ENCODE measurements around the gene WWTR1.

The WWTR1 gene

GRCh38 chr3:149701206-149701976 is 43.6 kb upstream of the WWTR1 start:
- no peak for DNase-seq (ENCODE audit: low spot score)

GRCh38 chr3:149688122-149688757 is 30.4 kb upstream of the WWTR1 start:
- no peak for TF ChIP-seq CTCF (IDR thresholded peaks at IDR 0.05; ENCODE audit: extremely low read depth, insufficient read depth, missing control alignments)
- DNase-seq (ENCODE audit: low spot score), result no peak
- in situ Hi-C loops (cut with MboI; ENCODE audit: low pct_unique_long_range_greater_than_20kb, low sequenced_read_pairs, unreplicated experiment), result no loop called here

More at GRCh38 chr3:149701206-149701976, 43.6 kb upstream of the WWTR1 start:
- no peak for TF ChIP-seq CTCF (IDR thresholded peaks at IDR 0.05; ENCODE audit: extremely low read depth, insufficient read depth, missing control alignments)
- in situ Hi-C loops (cut with MboI; ENCODE audit: low pct_unique_long_range_greater_than_20kb, low sequenced_read_pairs, unreplicated experiment), result no loop called here

- TF ChIP-seq CTCF (IDR thresholded peaks at IDR 0.05; ENCODE audit: extremely low read depth, insufficient read depth, missing control alignments), result no peak
- in situ Hi-C loops (cut with MboI; ENCODE audit: low pct_unique_long_range_greater_than_20kb, low sequenced_read_pairs, unreplicated experiment), result no loop called here
- DNase-seq (ENCODE audit: low spot score), result no peak
Measured at GRCh38 chr3:149686996-149687395, 29.2 kb upstream of the WWTR1 start.

GRCh38 chr3:149678351-149678950 is 20.6 kb upstream of the WWTR1 start:
- in situ Hi-C loops (cut with MboI; ENCODE audit: low pct_unique_long_range_greater_than_20kb, low sequenced_read_pairs, unreplicated experiment), result no loop called here
- no peak for DNase-seq (ENCODE audit: low spot score)

GRCh38 chr3:149673393-149673792 is 15.6 kb upstream of the WWTR1 start:
- TF ChIP-seq CTCF (IDR thresholded peaks at IDR 0.05; ENCODE audit: extremely low read depth, insufficient read depth, missing control alignments), result no peak
- DNase-seq (ENCODE audit: low spot score), result no peak
- in situ Hi-C loops (cut with MboI; ENCODE audit: low pct_unique_long_range_greater_than_20kb, low sequenced_read_pairs, unreplicated experiment), result no loop called here

More at GRCh38 chr3:149678351-149678950, 20.6 kb upstream of the WWTR1 start:
- TF ChIP-seq CTCF (IDR thresholded peaks at IDR 0.05; ENCODE audit: extremely low read depth, insufficient read depth, missing control alignments), result no peak

GRCh38 chr3:149670742-149671492 is 13.1 kb upstream of the WWTR1 start:
- TF ChIP-seq CTCF (IDR thresholded peaks at IDR 0.05; ENCODE audit: extremely low read depth, insufficient read depth, missing control alignments), result no peak
- in situ Hi-C loops (cut with MboI; ENCODE audit: low pct_unique_long_range_greater_than_20kb, low sequenced_read_pairs, unreplicated experiment), result no loop called here
- no peak for DNase-seq (ENCODE audit: low spot score)

Data from GM13977 (cell line).